Tibial nerve (tissue), 3 donors: Measurements from ENCODE around the gene SYTL3.

ENCODE experiments used
- POLR2A ChIP-seq, 2 donors: fragments of 450-650 bp; IDR thresholded peaks; one replicate each; pipeline ENCODE4 v1.6.1; 2017; ENCODE audit warnings: antibody characterized with exemption in 2 of 2, mild to moderate bottlenecking in 2 of 2, moderate library complexity in 2 of 2
- TF ChIP-seq, protein P1 (sequence below), 5 experiments: fragments of 200-600 bp in 3 of 5; fragments of 450-650 bp in 2 of 5; sonication (generic) in 3 of 5; IDR thresholded peaks; one replicate each; pipeline ENCODE4 v1.5.1; 2016 to 2019; ENCODE audit warnings: antibody characterized with exemption in 5 of 5, mild to moderate bottlenecking in 3 of 5, moderate library complexity in 2 of 5

DNA sequence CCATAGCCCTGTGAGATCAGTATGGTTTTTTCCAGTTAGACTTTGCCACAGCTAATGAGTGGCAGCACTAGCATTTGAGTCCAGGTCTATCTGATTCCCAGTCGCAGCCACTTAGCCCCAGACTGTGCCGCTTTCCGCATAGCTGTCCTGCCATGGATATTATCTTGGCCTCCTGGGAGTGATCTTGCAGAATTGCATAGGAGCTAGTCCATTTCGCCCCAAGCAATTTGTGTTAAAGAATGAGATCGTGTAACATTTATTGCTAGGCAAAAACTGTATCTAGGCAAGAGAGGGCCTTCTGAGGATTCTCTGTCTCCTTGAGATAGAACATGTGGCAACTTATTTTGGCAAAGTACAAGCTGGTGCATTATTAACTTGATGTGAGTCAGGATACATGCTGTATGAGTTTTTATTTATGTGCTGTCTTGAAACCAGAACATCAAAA is 95.2 kb downstream of the SYTL3 start:
- TF ChIP-seq POLR2A (IDR thresholded peaks at IDR 0.05), result no peak
- TF ChIP-seq, protein P1, sequence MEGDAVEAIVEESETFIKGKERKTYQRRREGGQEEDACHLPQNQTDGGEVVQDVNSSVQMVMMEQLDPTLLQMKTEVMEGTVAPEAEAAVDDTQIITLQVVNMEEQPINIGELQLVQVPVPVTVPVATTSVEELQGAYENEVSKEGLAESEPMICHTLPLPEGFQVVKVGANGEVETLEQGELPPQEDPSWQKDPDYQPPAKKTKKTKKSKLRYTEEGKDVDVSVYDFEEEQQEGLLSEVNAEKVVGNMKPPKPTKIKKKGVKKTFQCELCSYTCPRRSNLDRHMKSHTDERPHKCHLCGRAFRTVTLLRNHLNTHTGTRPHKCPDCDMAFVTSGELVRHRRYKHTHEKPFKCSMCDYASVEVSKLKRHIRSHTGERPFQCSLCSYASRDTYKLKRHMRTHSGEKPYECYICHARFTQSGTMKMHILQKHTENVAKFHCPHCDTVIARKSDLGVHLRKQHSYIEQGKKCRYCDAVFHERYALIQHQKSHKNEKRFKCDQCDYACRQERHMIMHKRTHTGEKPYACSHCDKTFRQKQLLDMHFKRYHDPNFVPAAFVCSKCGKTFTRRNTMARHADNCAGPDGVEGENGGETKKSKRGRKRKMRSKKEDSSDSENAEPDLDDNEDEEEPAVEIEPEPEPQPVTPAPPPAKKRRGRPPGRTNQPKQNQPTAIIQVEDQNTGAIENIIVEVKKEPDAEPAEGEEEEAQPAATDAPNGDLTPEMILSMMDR (IDR thresholded peaks at IDR 0.05), result no peak
